ENCODE measurements around the gene PARP12.
A peak's percentile ranks its signal among the peaks of the same experiment; 100 is the strongest.

The PARP12 gene

DNA sequence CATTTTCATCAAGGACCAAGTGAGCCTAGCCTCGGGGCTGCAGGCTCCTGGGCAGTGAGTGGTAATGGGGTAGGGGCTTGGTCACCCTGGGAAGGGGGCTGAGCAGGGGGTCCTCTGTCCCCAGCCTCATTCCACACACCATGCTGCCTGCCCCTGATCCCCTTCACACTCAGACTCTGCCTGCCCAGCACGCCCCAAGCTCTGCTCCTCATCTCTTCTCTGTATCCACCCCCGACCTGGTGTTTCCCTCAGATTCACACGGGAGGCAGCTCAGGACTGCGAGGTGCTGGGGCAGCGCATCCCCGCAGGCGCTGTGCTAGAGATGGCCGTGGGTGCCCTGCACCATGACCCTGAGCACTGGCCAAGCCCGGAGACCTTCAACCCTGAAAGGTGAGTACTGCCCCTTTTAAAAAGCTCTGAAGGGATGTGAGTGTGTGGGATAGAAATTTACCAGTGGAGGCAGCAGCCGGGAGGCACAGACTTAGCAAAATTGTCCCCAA is 47.2 kb downstream of the PARP12 start:
- no peak overlapping the region for H2BK5ac ChIP-seq (ENCODE audit: low read length)
- DNase-seq: no peak
- H3K27me3 ChIP-seq (ENCODE audit: insufficient read depth, low read length, poor library complexity): no peaks in the 10 kb centered on the region
- H4K8ac ChIP-seq (ENCODE audit: low read depth, low read length): no peak overlapping the region
- no peak overlapping the region for H3K4me2 ChIP-seq (ENCODE audit: low read length)
- no peaks in the 10 kb centered on the region for H3K79me2 ChIP-seq (ENCODE audit: control insufficient read depth, insufficient read depth, low read length)
- H3K27ac ChIP-seq (ENCODE audit: low read depth, low read length): no peak overlapping the region
- H3K4ac ChIP-seq (ENCODE audit: low read depth, low read length): no peak overlapping the region
- no peaks in the 10 kb centered on the region for H3K36me3 ChIP-seq (ENCODE audit: control insufficient read depth, insufficient read depth, low read length)
- no CpG with 5 or more reads among the region's 11 CpGs for WGBS (ENCODE audit: extremely low coverage, insufficient coverage, low lambda C conversion rate)
- H3K9ac ChIP-seq (ENCODE audit: low read length): no peak overlapping the region
- no peak overlapping the region for H2AK5ac ChIP-seq (ENCODE audit: low read length)
- no peak overlapping the region for H2BK120ac ChIP-seq (ENCODE audit: low read depth, low read length)
- no peak overlapping the region for H3K4me3 ChIP-seq (ENCODE audit: low read length)
- no peak overlapping the region for H4K5ac ChIP-seq (ENCODE audit: low read length)
- no peak overlapping the region for H3K56ac ChIP-seq (ENCODE audit: low read length)
- no peaks in the 10 kb centered on the region for H3K79me1 ChIP-seq (ENCODE audit: low read length)
- no peak overlapping the region for H3K18ac ChIP-seq (ENCODE audit: low read length)
- no peak overlapping the region for H3K23ac ChIP-seq (ENCODE audit: low read length)
- peaks cover 3% of the 10 kb centered on the region for H3K4me1 ChIP-seq (ENCODE audit: control insufficient read depth, low read depth, low read length)
- H2BK15ac ChIP-seq (replicated peaks; ENCODE audit: low read depth): no peak overlapping the region

DNA sequence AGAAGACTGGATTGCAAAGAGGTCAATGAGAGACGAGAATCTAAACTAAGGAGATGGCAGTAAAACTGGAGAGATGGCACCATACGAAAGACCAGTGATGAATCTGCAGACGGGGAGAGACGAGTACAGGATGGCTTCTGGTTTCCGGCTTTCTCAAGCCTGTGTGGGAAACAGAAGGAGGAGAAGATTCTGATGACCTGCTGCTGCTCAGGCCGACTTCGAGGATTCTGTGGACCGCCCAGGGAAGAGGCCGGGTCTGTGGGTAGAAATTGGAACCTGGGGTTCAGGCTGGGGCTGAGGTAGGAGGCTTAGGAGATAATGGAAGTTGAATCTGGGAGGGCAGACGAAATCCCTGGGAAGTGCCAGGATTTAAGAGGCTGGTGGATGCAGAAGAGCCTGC is 48.6 kb downstream of the PARP12 start:
- no peak overlapping the region for H2BK5ac ChIP-seq (ENCODE audit: low read length)
- H4K8ac ChIP-seq (ENCODE audit: low read depth, low read length): no peak overlapping the region
- H3K56ac ChIP-seq (ENCODE audit: low read length): no peak overlapping the region
- H3K23ac ChIP-seq (ENCODE audit: low read length): no peak overlapping the region
- H3K79me1 ChIP-seq (ENCODE audit: low read length): no peaks in the 10 kb centered on the region
- H3K4me1 ChIP-seq (ENCODE audit: control insufficient read depth, low read depth, low read length): peaks cover 3% of the 10 kb centered on the region
- no peak overlapping the region for H3K4me3 ChIP-seq (ENCODE audit: low read length)
- no peak overlapping the region for H2BK120ac ChIP-seq (ENCODE audit: low read depth, low read length)
- H3K27ac ChIP-seq (ENCODE audit: low read depth, low read length): no peak overlapping the region
- WGBS (ENCODE audit: extremely low coverage, insufficient coverage, low lambda C conversion rate): no CpG with 5 or more reads among the region's 10 CpGs
- H3K9ac ChIP-seq (ENCODE audit: low read length): no peak overlapping the region
- no peak overlapping the region for H4K5ac ChIP-seq (ENCODE audit: low read length)
- H2AK5ac ChIP-seq (ENCODE audit: low read length): no peak overlapping the region
- no peak overlapping the region for H3K18ac ChIP-seq (ENCODE audit: low read length)
- H2BK15ac ChIP-seq (replicated peaks; ENCODE audit: low read depth): no peak overlapping the region
- H3K27me3 ChIP-seq (ENCODE audit: insufficient read depth, low read length, poor library complexity): no peaks in the 10 kb centered on the region
- DNase-seq: no peak
- H3K79me2 ChIP-seq (ENCODE audit: control insufficient read depth, insufficient read depth, low read length): no peaks in the 10 kb centered on the region
- H3K4me2 ChIP-seq (ENCODE audit: low read length): no peak overlapping the region
- H3K36me3 ChIP-seq (ENCODE audit: control insufficient read depth, insufficient read depth, low read length): no peaks in the 10 kb centered on the region
- H3K4ac ChIP-seq (ENCODE audit: low read depth, low read length): no peak overlapping the region

GRCh38 chr7:140013676-140014075 is 49.1 kb downstream of the PARP12 start:
- Histone ChIP-seq H3K4ac (ENCODE audit: low read depth, low read length) (no peak overlapping the region), H3K4me3 (ENCODE audit: low read length) (no peak overlapping the region), H3K27me3 (ENCODE audit: insufficient read depth, low read length, poor library complexity) (no peaks in the 10 kb centered on the region), H3K18ac (ENCODE audit: low read length) (no peak overlapping the region), H3K23ac (ENCODE audit: low read length) (no peak overlapping the region), H4K8ac (ENCODE audit: low read depth, low read length) (no peak overlapping the region), H3K79me1 (ENCODE audit: low read length) (no peaks in the 10 kb centered on the region), H3K27ac (ENCODE audit: low read depth, low read length) (no peak overlapping the region), H2BK5ac (ENCODE audit: low read length) (no peak overlapping the region), H3K9ac (ENCODE audit: low read length) (no peak overlapping the region), H3K36me3 (ENCODE audit: control insufficient read depth, insufficient read depth, low read length) (no peaks in the 10 kb centered on the region), H2BK15ac (replicated peaks; ENCODE audit: low read depth) (no peak overlapping the region), H2BK120ac (ENCODE audit: low read depth, low read length) (no peak overlapping the region), H3K4me1 (ENCODE audit: control insufficient read depth, low read depth, low read length) (peaks cover 3% of the 10 kb centered on the region), H4K5ac (ENCODE audit: low read length) (no peak overlapping the region), H3K56ac (ENCODE audit: low read length) (no peak overlapping the region), H3K4me2 (ENCODE audit: low read length) (no peak overlapping the region), H3K79me2 (ENCODE audit: control insufficient read depth, insufficient read depth, low read length) (no peaks in the 10 kb centered on the region), H2AK5ac (ENCODE audit: low read length) (no peak overlapping the region)
- no peak for DNase-seq
- WGBS (ENCODE audit: extremely low coverage, insufficient coverage, low lambda C conversion rate): no CpG with 5 or more reads among the region's 4 CpGs

DNA sequence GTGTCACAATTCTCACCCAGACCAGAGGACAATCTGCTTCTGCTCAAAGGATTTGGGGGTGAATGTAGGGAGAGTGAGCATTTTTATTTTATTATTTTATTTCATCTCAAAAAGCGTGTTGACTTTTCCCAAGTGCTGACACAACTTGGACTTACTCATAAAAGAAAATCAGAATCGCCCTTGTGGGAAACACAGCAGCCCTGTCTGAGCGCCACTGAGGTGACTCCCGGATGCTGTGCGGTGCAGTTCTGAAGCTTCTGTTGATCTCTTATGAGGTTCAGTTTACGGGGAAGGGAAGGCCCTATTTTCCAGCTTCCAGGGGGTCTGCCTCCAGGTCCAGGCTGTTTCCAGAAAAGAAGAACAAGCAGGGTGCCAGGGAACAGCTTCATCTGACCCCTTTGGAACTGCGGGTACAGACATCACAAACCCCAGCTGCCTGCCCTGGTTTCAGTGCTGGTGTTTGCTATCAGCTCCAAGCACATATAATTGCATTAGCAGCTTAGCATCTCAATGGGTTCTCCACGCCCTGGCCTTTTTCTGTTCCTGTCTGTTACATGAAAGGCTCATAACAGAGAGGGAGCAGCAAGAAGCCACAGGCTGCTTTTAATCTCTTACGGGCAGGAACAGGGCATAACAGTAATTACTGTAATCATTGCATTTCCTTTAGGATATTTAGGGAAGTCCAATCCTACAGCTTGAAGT is 52.4 kb downstream of the PARP12 start:
- Histone ChIP-seq H2AK5ac (ENCODE audit: low read length) (no peak overlapping the region), H3K79me2 (ENCODE audit: control insufficient read depth, insufficient read depth, low read length) (no peaks in the 10 kb centered on the region), H3K56ac (ENCODE audit: low read length) (no peak overlapping the region), H3K23ac (ENCODE audit: low read length) (no peak overlapping the region), H3K27me3 (ENCODE audit: insufficient read depth, low read length, poor library complexity) (no peaks in the 10 kb centered on the region), H4K5ac (ENCODE audit: low read length) (no peak overlapping the region), H2BK120ac (ENCODE audit: low read depth, low read length) (no peak overlapping the region), H4K8ac (ENCODE audit: low read depth, low read length) (no peak overlapping the region), H3K4ac (ENCODE audit: low read depth, low read length) (no peak overlapping the region), H3K9ac (ENCODE audit: low read length) (no peak overlapping the region), H3K4me2 (ENCODE audit: low read length) (no peak overlapping the region), H2BK15ac (replicated peaks; ENCODE audit: low read depth) (no peak overlapping the region), H3K18ac (ENCODE audit: low read length) (no peak overlapping the region), H2BK5ac (ENCODE audit: low read length) (no peak overlapping the region), H3K27ac (ENCODE audit: low read depth, low read length) (no peak overlapping the region), H3K4me1 (ENCODE audit: control insufficient read depth, low read depth, low read length) (peaks cover 3% of the 10 kb centered on the region), H3K79me1 (ENCODE audit: low read length) (no peaks in the 10 kb centered on the region), H3K36me3 (ENCODE audit: control insufficient read depth, insufficient read depth, low read length) (no peaks in the 10 kb centered on the region), H3K4me3 (ENCODE audit: low read length) (no peak overlapping the region)
- no CpG with 5 or more reads among the region's 9 CpGs for WGBS (ENCODE audit: extremely low coverage, insufficient coverage, low lambda C conversion rate)
- DNase-seq: peak; percentile 55

DNA sequence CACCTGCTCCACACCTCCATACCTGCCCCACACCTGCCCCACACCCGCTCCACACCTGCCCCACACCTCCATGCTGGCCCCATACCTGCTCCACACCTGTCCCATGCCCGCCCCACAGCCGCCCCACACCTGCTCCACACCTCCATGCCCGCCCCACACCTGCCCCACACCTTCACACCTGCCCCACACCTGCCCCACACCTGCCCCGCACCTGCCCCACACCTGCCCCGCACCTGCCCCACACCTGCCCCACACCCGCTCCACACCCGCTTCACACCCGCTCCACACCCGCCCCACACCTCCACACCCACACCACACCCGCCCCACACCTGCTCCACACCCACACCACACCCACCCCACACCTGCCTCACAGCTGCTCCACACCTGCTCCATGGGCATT is 53.0 kb downstream of the PARP12 start:
- Histone ChIP-seq H2AK5ac (ENCODE audit: low read length) (no peak overlapping the region), H3K56ac (ENCODE audit: low read length) (no peak overlapping the region), H2BK15ac (replicated peaks; ENCODE audit: low read depth) (no peak overlapping the region), H3K4me3 (ENCODE audit: low read length) (no peak overlapping the region), H3K23ac (ENCODE audit: low read length) (no peak overlapping the region), H4K8ac (ENCODE audit: low read depth, low read length) (no peak overlapping the region), H3K79me1 (ENCODE audit: low read length) (no peaks in the 10 kb centered on the region), H3K79me2 (ENCODE audit: control insufficient read depth, insufficient read depth, low read length) (no peaks in the 10 kb centered on the region), H2BK120ac (ENCODE audit: low read depth, low read length) (no peak overlapping the region), H3K36me3 (ENCODE audit: control insufficient read depth, insufficient read depth, low read length) (no peaks in the 10 kb centered on the region), H3K27ac (ENCODE audit: low read depth, low read length) (no peak overlapping the region), H3K4ac (ENCODE audit: low read depth, low read length) (no peak overlapping the region), H3K9ac (ENCODE audit: low read length) (no peak overlapping the region), H3K18ac (ENCODE audit: low read length) (no peak overlapping the region), H4K5ac (ENCODE audit: low read length) (no peak overlapping the region), H3K27me3 (ENCODE audit: insufficient read depth, low read length, poor library complexity) (no peaks in the 10 kb centered on the region), H2BK5ac (ENCODE audit: low read length) (no peak overlapping the region), H3K4me2 (ENCODE audit: low read length) (no peak overlapping the region), H3K4me1 (ENCODE audit: control insufficient read depth, low read depth, low read length) (peaks cover 3% of the 10 kb centered on the region)
- DNase-seq: no peak
- no CpG with 5 or more reads among the region's 11 CpGs for WGBS (ENCODE audit: extremely low coverage, insufficient coverage, low lambda C conversion rate)
